ENCODE data around the gene NBAS. TPM values are rescaled to one million over a fixed set of nuclear protein-coding genes. Genes with fewer than 3 reads are reported as not detected.
"Not testable (repeated sequence)": the region's sequence is repeated elsewhere in the genome, so short reads cannot be mapped to it uniquely, and the experiment has no call there.

NBAS gene
- total RNA-seq, 3 donors from 2014 or later (not counting 1 experiment from before 2014, with no cell fraction given), result 27.8 to 34.7 (median 29.2) TPM

GRCh38 chr2:15218423-15219086 is 342.6 kb downstream of the NBAS start:
- TF ChIP-seq, protein P1, sequence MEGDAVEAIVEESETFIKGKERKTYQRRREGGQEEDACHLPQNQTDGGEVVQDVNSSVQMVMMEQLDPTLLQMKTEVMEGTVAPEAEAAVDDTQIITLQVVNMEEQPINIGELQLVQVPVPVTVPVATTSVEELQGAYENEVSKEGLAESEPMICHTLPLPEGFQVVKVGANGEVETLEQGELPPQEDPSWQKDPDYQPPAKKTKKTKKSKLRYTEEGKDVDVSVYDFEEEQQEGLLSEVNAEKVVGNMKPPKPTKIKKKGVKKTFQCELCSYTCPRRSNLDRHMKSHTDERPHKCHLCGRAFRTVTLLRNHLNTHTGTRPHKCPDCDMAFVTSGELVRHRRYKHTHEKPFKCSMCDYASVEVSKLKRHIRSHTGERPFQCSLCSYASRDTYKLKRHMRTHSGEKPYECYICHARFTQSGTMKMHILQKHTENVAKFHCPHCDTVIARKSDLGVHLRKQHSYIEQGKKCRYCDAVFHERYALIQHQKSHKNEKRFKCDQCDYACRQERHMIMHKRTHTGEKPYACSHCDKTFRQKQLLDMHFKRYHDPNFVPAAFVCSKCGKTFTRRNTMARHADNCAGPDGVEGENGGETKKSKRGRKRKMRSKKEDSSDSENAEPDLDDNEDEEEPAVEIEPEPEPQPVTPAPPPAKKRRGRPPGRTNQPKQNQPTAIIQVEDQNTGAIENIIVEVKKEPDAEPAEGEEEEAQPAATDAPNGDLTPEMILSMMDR (IDR thresholded peaks at IDR 0.05), result no peak
- ATAC-seq, result no peak
- no peaks in the 10 kb centered on the region for H3K27me3 ChIP-seq (ENCODE audit: control insufficient read depth, insufficient read depth, low read length)
- intact Hi-C loops (cut with micrococcal nuclease), result no loop called here
- no peaks in the 10 kb centered on the region for H3K27me3 Mint-ChIP-seq (ENCODE audit: low read depth in 2 of 2)
- H3K9me3 ChIP-seq (ENCODE audit: control insufficient read depth, insufficient read depth, low read length), result no peaks in the 10 kb centered on the region
- peaks cover 4% of the 10 kb centered on the region for H3K36me3 ChIP-seq (ENCODE audit: control insufficient read depth, insufficient read depth, low read length)
- no peak for DNase-seq
- H3K27ac ChIP-seq (ENCODE audit: low read length), result no peak overlapping the region
- H3K27ac Mint-ChIP-seq, result no peak overlapping the region
- H3K9me3 Mint-ChIP-seq, result no peaks in the 10 kb centered on the region
- H3K4me3 ChIP-seq (ENCODE audit: low read length), result no peak overlapping the region
- WGBS (ENCODE audit: insufficient coverage), result 97% methylated on average over 13 of the region's 17 CpGs
- no peak overlapping the region for H3K4me3 Mint-ChIP-seq
- H3K4me1 Mint-ChIP-seq, result no peaks in the 10 kb centered on the region
- H3K4me1 ChIP-seq (ENCODE audit: control insufficient read depth, insufficient read depth, low read length), result no peaks in the 10 kb centered on the region
- H3K36me3 Mint-ChIP-seq, result peaks cover 9% of the 10 kb centered on the region

DNA sequence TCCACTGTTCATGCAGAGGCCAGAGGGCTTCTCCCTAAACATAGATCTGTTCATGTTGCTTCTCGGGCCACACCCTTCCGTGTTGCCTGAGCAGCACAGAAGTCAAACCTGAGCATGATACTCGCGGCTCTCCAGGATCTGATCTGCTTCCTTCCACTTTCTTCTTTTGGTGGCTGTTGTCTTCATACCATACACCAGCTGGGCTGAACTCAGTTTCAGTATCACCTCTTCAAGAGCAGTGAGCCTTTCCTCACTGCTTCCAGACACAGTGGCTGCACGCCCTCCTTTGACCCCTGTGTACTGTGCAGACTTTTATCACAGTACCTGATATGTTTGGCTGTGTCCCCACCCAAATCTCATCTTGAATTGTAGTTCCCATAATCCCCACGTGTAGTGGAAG is 348.9 kb downstream of the NBAS start:
- Histone ChIP-seq H3K4me3 (ENCODE audit: low read length) (no peak overlapping the region), H3K27me3 (ENCODE audit: control insufficient read depth, insufficient read depth, low read length) (no peaks in the 10 kb centered on the region), H3K4me1 (ENCODE audit: control insufficient read depth, insufficient read depth, low read length) (no peaks in the 10 kb centered on the region), H3K36me3 (ENCODE audit: control insufficient read depth, insufficient read depth, low read length) (peaks cover 3% of the 10 kb centered on the region), H3K9me3 (ENCODE audit: control insufficient read depth, insufficient read depth, low read length) (peaks cover 4% of the 10 kb centered on the region), H3K27ac (ENCODE audit: low read length) (no peak overlapping the region)
- no peak for ATAC-seq
- intact Hi-C loops (cut with micrococcal nuclease), result no loop called here
- Mint-ChIP-seq H3K9me3 (no peaks in the 10 kb centered on the region), H3K27ac (no peak overlapping the region), H3K27me3 (ENCODE audit: low read depth in 2 of 2) (no peaks in the 10 kb centered on the region), H3K4me1 (peaks cover 5 to 16% of the 10 kb centered on the region in 2 donors), H3K4me3 (no peak overlapping the region), H3K36me3 (peaks cover 32% of the 10 kb centered on the region)
- DNase-seq, result no peak
- WGBS (ENCODE audit: insufficient coverage), result 99% methylated on average over 5 of the region's 6 CpGs
- TF ChIP-seq, protein P1 (IDR thresholded peaks at IDR 0.05), result no peak

DNA sequence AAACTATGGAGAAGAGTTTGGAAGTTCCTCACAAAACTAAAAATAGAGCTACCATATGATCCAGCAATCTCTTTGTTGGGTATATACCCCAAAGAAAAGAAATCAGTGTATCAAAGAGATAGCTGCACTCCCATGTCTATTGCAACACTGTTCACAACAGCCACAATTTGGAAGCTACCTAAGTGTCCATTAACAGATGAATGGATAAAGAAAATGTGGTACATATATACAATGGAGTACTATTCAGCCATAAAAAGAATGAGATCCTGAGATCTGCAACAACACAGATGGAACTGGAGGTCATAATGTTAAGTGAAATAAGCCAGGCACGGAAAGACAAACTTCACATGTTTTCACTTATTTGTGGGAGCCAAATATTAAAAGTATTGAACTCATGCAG is 350.6 kb downstream of the NBAS start:
- intact Hi-C loops (cut with micrococcal nuclease); H3K36me3 ChIP-seq (ENCODE audit: control insufficient read depth, insufficient read depth, low read length); H3K27ac Mint-ChIP-seq: not testable (repeated sequence)

GRCh38 chr2:15206419-15206818 is 354.7 kb downstream of the NBAS start:
- TF ChIP-seq, protein P1 (IDR thresholded peaks at IDR 0.05), result no peak
- Mint-ChIP-seq H3K4me3 (no peak overlapping the region), H3K27ac (no peak overlapping the region), H3K9me3 (no peaks in the 10 kb centered on the region), H3K4me1 (peaks cover 5 to 9% of the 10 kb centered on the region in 2 donors), H3K36me3 (peaks cover 17% of the 10 kb centered on the region), H3K27me3 (ENCODE audit: low read depth in 2 of 2) (no peaks in the 10 kb centered on the region)
- 96% methylated on average over 1 of the region's 1 CpG for WGBS (ENCODE audit: insufficient coverage)
- DNase-seq (no peak), ATAC-seq (no peak)
- Histone ChIP-seq H3K9me3 (ENCODE audit: control insufficient read depth, insufficient read depth, low read length) (no peaks in the 10 kb centered on the region), H3K36me3 (ENCODE audit: control insufficient read depth, insufficient read depth, low read length) (peaks cover 2% of the 10 kb centered on the region), H3K27ac (ENCODE audit: low read length) (no peak overlapping the region), H3K27me3 (ENCODE audit: control insufficient read depth, insufficient read depth, low read length) (no peaks in the 10 kb centered on the region), H3K4me3 (ENCODE audit: low read length) (no peak overlapping the region), H3K4me1 (ENCODE audit: control insufficient read depth, insufficient read depth, low read length) (no peaks in the 10 kb centered on the region)
- intact Hi-C loops (cut with micrococcal nuclease), result no loop called here

More for the DNA sequence above, 350.6 kb downstream of the NBAS start:
- not testable (repeated sequence) for H3K9me3 ChIP-seq (ENCODE audit: control insufficient read depth, insufficient read depth, low read length); H3K4me3 ChIP-seq (ENCODE audit: low read length); H3K4me1 ChIP-seq (ENCODE audit: control insufficient read depth, insufficient read depth, low read length); ATAC-seq; H3K27me3 ChIP-seq (ENCODE audit: control insufficient read depth, insufficient read depth, low read length); H3K4me3 Mint-ChIP-seq; DNase-seq; H3K9me3 Mint-ChIP-seq; H3K27me3 Mint-ChIP-seq (ENCODE audit: low read depth in 2 of 2); H3K27ac ChIP-seq (ENCODE audit: low read length)
- Mint-ChIP-seq H3K36me3 (peaks cover 31% of the 10 kb centered on the region), H3K4me1 (peaks cover 13 to 16% of the 10 kb centered on the region in 2 donors)
- WGBS (ENCODE audit: insufficient coverage), result 100% methylated on average over 1 of the region's 1 CpG

Measured in natural killer cell (primary cell).